Vagina (tissue), 2 donors: ENCODE measurements around the gene NTN4.

Experiments
- CTCF ChIP-seq, 3 experiments: fragments of 450-650 bp in 2 of 3; fragments of 200-600 bp in 1 of 3; sonication (generic) in 1 of 3; IDR thresholded peaks; one replicate each; pipeline ENCODE4 v1.5.1; 2017 to 2019; ENCODE audit warnings: antibody characterized with exemption in 3 of 3, mild to moderate bottlenecking in 2 of 3, moderate library complexity in 2 of 3
- POLR2A ChIP-seq, 2 donors: fragments of 450-650 bp; IDR thresholded peaks; one replicate each; pipeline ENCODE4 v1.6.1; 2017; ENCODE audit warnings: antibody characterized with exemption in 2 of 2, mild to moderate bottlenecking in 2 of 2, moderate library complexity in 2 of 2
- POLR2AphosphoS5 ChIP-seq, 2 donors: sonication (generic); formaldehyde crosslinking; IDR thresholded peaks; one replicate each; pipeline ENCODE4 v1.9.0; 2017; ENCODE audit warnings: antibody characterized with exemption in 2 of 2, mild to moderate bottlenecking in 2 of 2, low read depth in 1 of 2; ENCODE audit not compliant: insufficient read depth in 1 of 2

GRCh38 chr12:95674163-95674562 is 116.4 kb downstream of the NTN4 start:
- TF ChIP-seq CTCF (IDR thresholded peaks at IDR 0.05) (no peak), POLR2A (IDR thresholded peaks at IDR 0.05) (no peak), POLR2AphosphoS5 (IDR thresholded peaks at IDR 0.05; ENCODE audit: insufficient read depth in 1 of 2, low read depth in 1 of 2) (no peak)
